ENCODE results near the gene DLL1. TPM values are rescaled to one million over a fixed set of nuclear protein-coding genes. Genes with fewer than 3 reads are reported as not detected.

DLL1 gene
- total and polyA plus RNA-seq, 9 donors, result 12.8 to 24.7 (median 17.9) TPM

DNA sequence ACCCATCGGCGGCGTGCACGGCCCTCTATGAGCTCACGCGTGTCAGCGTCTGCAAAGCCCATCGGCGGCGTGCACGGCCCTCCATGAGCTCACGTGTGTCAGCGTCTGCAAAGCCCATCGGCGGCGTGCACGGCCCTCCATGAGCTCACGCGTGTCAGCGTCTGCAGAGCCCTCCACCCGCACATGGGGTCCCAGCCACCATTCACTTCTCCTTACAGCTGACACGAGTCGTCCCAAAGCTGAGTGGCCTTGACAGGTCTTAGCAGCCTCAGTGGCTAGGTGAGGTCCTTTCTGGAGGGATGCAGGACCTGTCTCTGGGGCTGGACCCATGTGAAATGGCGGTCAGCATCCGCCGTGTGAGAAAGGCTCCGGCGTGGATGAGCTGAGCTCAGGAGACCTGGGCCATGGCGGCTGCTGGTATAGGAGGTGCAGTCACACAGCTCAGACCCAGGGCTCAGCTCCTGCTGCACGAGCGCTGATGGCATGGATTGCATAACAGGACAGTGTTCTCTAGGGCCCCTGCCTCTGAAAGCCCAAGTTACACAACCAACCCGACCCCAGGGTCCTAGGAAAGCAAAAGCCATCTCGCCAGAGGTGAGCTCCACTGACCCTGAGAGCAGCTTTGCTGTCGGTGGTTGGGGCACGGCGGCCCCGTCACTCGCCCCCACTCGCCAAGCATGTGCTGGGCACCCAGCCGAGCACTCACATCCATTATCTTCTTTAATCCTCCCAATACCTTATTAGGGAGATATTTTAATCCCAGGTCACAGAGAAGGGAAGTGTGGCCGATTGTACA lies 38.9 kb downstream of the DLL1 start:
- DNase-seq, result no peak
- no peaks in the 10 kb centered on the region for H3K36me3 ChIP-seq (ENCODE audit: control insufficient read depth, insufficient read depth, low read length)
- no peak overlapping the region for H3K27ac ChIP-seq (ENCODE audit: low read length)
- 92% methylated on average over 32 of the region's 41 CpGs for WGBS (ENCODE audit: insufficient coverage)
- H3K27me3 ChIP-seq (ENCODE audit: control insufficient read depth, insufficient read depth, low read length), result peaks cover 26% of the 10 kb centered on the region
- H3K4me3 ChIP-seq (ENCODE audit: low read length), result no peak overlapping the region
- peaks cover 34% of the 10 kb centered on the region for H3K4me1 ChIP-seq (ENCODE audit: control insufficient read depth, insufficient read depth, low read length)
- H3K9me3 ChIP-seq (replicated peaks; ENCODE audit: control insufficient read depth, low read depth, low read length), result no peaks in the 10 kb centered on the region

DNA sequence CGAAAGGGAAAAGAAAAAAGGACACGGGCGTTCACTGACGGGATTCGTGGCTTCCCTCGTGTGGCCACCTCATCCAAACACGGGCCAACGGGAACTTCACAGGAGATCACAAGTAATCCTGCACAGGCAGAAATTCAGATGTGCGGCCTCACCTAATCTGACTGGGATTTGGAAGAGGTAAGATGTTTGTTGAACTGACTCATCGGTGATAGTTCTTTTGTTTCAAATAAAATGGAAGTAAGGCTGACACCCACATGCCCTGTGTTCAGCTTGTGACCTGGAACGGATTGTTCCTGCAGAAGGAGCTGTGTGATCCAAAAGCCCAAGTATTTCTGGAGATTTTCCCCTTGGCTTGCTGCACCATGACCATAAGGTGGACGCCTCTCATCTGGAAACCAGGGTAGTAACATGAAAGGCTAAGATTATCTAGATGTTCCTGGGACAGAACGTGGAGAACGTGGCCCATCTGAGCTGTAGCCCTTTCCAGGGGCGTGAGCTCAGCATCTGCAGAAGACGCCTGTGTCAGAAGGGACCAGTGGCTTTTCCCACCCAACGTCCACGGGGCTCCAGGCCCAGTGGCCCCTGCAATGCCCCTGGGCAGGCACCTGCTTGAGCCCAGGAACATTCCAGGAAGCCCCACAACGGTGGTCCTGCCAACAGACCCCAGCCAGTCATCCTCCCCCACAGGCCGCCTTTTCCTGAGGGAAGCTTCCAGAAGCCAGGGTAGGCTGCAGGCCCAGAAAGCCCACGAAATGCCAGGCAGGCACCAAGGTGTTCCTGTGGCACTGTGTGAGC lies 39.7 kb downstream of the DLL1 start:
- H3K4me1 ChIP-seq (ENCODE audit: control insufficient read depth, insufficient read depth, low read length), result peaks cover 34% of the 10 kb centered on the region
- no peak overlapping the region for H3K4me3 ChIP-seq (ENCODE audit: low read length)
- peaks cover 26% of the 10 kb centered on the region for H3K27me3 ChIP-seq (ENCODE audit: control insufficient read depth, insufficient read depth, low read length)
- no peaks in the 10 kb centered on the region for H3K36me3 ChIP-seq (ENCODE audit: control insufficient read depth, insufficient read depth, low read length)
- H3K9me3 ChIP-seq (replicated peaks; ENCODE audit: control insufficient read depth, low read depth, low read length), result no peaks in the 10 kb centered on the region
- H3K27ac ChIP-seq (ENCODE audit: low read length), result no peak overlapping the region
- no peak for DNase-seq
- WGBS (ENCODE audit: insufficient coverage), result 79% methylated on average over 19 of the region's 21 CpGs

DNA sequence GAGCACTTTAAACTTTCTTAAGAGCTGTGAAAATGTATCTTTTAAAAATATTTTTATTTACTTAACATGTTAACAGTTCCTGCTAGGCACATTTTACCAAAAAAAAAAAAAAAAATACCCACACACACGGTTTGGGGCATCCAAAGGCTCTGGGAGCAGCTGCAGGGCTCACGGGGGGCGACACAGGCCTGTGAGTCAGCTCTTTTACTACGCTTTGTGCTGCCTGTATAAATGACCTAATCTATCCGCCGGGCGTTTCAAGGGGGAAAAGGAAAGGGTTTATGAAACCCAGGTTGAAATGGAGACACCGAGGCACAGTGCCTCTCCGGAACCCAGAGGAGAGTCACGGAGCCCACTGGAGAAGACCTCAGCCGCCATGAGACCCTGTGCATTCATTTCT lies 40.4 kb downstream of the DLL1 start:
- H3K27ac ChIP-seq (ENCODE audit: low read length), result no peak overlapping the region
- WGBS (ENCODE audit: insufficient coverage), result 77% methylated on average over 9 of the region's 11 CpGs
- no peaks in the 10 kb centered on the region for H3K36me3 ChIP-seq (ENCODE audit: control insufficient read depth, insufficient read depth, low read length)
- H3K9me3 ChIP-seq (replicated peaks; ENCODE audit: control insufficient read depth, low read depth, low read length), result no peaks in the 10 kb centered on the region
- H3K4me1 ChIP-seq (ENCODE audit: control insufficient read depth, insufficient read depth, low read length), result peaks cover 39% of the 10 kb centered on the region
- no peak for DNase-seq
- H3K27me3 ChIP-seq (ENCODE audit: control insufficient read depth, insufficient read depth, low read length), result peaks cover 28% of the 10 kb centered on the region
- H3K4me3 ChIP-seq (ENCODE audit: low read length), result no peak overlapping the region

DNA sequence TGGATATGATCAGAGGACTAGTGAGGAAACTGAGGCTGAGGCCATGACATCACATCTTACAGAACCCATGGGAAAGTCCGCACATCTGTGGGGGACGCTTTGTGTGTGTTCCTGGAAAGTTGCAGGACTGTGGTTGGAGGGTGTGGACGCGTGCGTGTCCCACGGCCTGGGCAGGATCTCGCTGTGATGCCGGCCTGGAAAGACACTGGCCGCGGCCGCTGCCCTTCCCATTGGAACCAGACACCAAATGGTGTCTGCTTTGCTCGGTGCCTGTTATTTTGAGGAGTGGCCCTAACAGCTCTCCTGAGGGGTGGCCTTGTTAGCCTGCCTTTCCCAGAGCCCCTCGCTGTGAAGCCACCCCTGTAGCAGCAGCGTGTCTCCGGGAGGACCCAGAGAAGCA lies 41.1 kb downstream of the DLL1 start:
- WGBS (ENCODE audit: insufficient coverage), result 92% methylated on average over 11 of the region's 15 CpGs
- no peak for DNase-seq
- H3K4me3 ChIP-seq (ENCODE audit: low read length), result no peak overlapping the region
- no peaks in the 10 kb centered on the region for H3K9me3 ChIP-seq (replicated peaks; ENCODE audit: control insufficient read depth, low read depth, low read length)
- H3K4me1 ChIP-seq (ENCODE audit: control insufficient read depth, insufficient read depth, low read length), result peaks cover 43% of the 10 kb centered on the region
- no peaks in the 10 kb centered on the region for H3K36me3 ChIP-seq (ENCODE audit: control insufficient read depth, insufficient read depth, low read length)
- H3K27ac ChIP-seq (ENCODE audit: low read length), result no peak overlapping the region
- H3K27me3 ChIP-seq (ENCODE audit: control insufficient read depth, insufficient read depth, low read length), result peaks cover 30% of the 10 kb centered on the region

DNA sequence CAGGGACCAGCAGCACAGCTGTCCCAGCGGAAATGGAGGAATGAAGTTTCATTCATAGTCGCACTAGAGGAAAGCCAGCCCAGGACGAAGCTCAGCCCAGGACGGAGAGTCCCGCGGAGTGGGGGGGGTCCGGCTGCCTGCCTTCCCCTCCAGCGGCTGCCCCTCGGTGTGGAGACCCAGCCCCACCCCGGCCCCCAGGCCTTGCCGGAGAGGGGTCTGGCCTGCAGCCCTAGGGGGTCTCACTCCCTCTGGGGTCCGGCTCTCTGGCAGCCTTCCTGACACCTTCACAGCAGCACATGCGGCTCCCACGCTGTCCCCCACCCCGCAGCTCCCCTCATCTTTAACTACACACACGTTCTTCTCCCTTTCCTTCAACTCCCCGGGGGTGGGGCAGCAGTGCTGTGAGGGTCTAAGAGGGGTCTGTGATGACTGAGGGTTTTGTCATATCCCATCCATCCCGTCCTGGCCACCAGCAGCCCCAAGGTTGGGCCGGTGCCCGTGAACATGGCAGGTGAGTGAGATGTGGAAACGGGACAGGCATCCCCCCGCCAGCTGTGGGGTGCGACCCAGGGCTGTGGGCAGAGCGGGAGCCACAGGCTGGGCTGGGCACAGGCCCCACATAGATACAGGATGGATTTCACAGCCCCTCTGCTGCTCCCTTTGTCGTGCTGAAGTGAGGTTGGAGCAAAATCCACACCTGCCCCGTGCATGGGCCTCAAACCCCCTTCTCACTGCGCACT lies 41.8 kb downstream of the DLL1 start:
- 53% methylated on average over 17 of the region's 27 CpGs for WGBS (ENCODE audit: insufficient coverage)

DNA sequence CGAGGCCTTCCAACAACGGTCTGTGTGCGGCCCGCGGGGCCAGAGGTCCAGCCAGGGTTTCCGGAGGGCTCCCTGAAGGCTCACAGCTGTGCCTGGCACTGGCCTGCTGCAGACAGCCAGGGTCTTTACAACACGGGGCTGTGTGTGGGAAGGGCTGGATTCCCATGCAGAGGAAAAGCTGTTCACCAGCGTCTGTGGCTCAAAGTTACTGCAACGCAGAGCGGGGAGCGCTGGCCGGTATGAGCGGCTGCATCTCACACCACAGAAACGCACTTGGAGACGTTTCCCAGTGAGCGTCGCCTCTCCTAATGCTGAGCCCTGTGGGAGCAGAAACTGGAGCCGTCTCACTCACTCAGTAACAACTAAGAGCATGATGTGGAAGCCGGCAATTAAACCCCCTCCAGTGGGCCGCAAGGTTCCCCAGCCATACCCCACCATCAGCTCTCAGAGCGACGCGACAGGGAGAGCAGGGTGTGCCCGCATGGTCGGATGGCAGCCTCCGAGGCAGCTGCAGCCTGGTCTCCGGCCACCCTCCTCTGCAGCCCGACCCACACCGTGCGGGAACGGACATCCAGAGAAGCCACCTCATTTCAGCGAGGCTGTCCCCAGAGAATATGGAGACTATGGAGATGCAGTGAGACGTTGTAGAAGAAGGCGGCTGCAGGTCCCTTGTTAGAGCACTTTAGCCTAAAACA lies 42.6 kb downstream of the DLL1 start:
- peak; percentile 43 for DNase-seq
- Histone ChIP-seq H3K27ac (ENCODE audit: low read length) (peak overlapping the region; percentile 20), H3K4me3 (ENCODE audit: low read length) (no peak overlapping the region), H3K9me3 (replicated peaks; ENCODE audit: control insufficient read depth, low read depth, low read length) (no peaks in the 10 kb centered on the region), H3K4me1 (ENCODE audit: control insufficient read depth, insufficient read depth, low read length) (peaks cover 58% of the 10 kb centered on the region), H3K36me3 (ENCODE audit: control insufficient read depth, insufficient read depth, low read length) (no peaks in the 10 kb centered on the region), H3K27me3 (ENCODE audit: control insufficient read depth, insufficient read depth, low read length) (peaks cover 24% of the 10 kb centered on the region)
- WGBS (ENCODE audit: insufficient coverage), result 16% methylated on average over 21 of the region's 34 CpGs

More for the DNA sequence above, 41.8 kb downstream of the DLL1 start:
- Histone ChIP-seq H3K9me3 (replicated peaks; ENCODE audit: control insufficient read depth, low read depth, low read length) (no peaks in the 10 kb centered on the region), H3K4me1 (ENCODE audit: control insufficient read depth, insufficient read depth, low read length) (peaks cover 51% of the 10 kb centered on the region), H3K27ac (ENCODE audit: low read length) (no peak overlapping the region), H3K4me3 (ENCODE audit: low read length) (no peak overlapping the region), H3K36me3 (ENCODE audit: control insufficient read depth, insufficient read depth, low read length) (no peaks in the 10 kb centered on the region), H3K27me3 (ENCODE audit: control insufficient read depth, insufficient read depth, low read length) (peaks cover 26% of the 10 kb centered on the region)
- DNase-seq, result no peak

DNA sequence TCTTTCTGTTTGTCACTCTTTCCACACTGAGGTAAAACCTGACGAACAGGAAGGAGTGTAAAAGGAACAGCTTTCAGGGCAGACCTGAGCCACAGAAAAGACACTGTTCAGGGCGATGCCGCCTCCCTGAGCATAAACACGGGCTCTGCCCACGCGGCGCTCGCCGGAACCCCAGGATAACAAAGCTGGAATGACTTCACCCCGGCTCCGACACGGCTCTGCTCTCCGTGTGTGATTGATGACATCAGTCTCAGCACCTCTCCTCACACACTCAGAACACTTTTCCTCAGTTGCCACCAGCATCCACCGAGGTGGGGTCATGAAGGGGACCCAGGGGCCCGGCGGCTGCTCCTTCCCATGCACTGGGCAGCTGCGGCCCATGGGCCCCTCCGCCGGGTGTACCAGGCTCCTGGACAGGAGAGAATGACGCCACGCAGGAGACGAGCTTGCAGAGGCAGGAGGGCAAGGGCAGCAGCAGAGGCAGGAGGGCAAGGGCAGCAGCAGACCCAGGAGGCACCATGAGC lies 43.6 kb downstream of the DLL1 start:
- Histone ChIP-seq H3K9me3 (replicated peaks; ENCODE audit: control insufficient read depth, low read depth, low read length) (no peaks in the 10 kb centered on the region), H3K36me3 (ENCODE audit: control insufficient read depth, insufficient read depth, low read length) (no peaks in the 10 kb centered on the region), H3K4me1 (ENCODE audit: control insufficient read depth, insufficient read depth, low read length) (peaks cover 58% of the 10 kb centered on the region), H3K4me3 (ENCODE audit: low read length) (no peak overlapping the region), H3K27ac (ENCODE audit: low read length) (no peak overlapping the region), H3K27me3 (ENCODE audit: control insufficient read depth, insufficient read depth, low read length) (peaks cover 18% of the 10 kb centered on the region)
- DNase-seq, result no peak
- 68% methylated on average over 21 of the region's 22 CpGs for WGBS (ENCODE audit: insufficient coverage)

DNA sequence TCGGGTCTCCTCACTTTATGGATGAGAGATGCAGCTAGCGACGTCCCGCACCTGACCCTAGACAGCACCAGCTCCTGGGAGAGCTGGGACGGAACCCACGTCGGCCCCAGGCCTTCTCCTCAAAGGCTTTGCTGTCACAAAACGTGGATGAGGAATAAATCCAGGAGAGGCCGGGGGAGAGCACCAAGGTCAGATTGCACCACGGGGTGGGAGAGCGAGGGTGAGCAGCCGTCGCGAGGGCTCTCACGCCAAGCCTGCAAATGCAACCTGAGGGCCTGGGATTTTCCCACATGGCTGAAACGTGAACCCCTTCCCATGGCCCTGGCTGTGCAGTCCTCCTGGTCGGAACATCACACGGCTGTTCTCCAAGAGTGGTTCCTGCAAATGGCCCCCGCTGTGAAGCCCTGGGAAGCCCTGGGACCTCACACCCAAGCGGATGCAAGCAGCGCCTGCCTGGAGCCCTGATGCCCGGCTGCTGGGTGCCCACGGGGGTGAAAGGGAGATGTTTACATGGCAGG lies 45.3 kb downstream of the DLL1 start:
- Histone ChIP-seq H3K27ac (ENCODE audit: low read length) (no peak overlapping the region), H3K4me1 (ENCODE audit: control insufficient read depth, insufficient read depth, low read length) (peaks cover 57% of the 10 kb centered on the region), H3K27me3 (ENCODE audit: control insufficient read depth, insufficient read depth, low read length) (peaks cover 15% of the 10 kb centered on the region), H3K4me3 (ENCODE audit: low read length) (no peak overlapping the region), H3K9me3 (replicated peaks; ENCODE audit: control insufficient read depth, low read depth, low read length) (no peaks in the 10 kb centered on the region), H3K36me3 (ENCODE audit: control insufficient read depth, insufficient read depth, low read length) (no peaks in the 10 kb centered on the region)
- DNase-seq, result no peak
- WGBS (ENCODE audit: insufficient coverage), result 51% methylated on average over 23 of the region's 23 CpGs

DNA sequence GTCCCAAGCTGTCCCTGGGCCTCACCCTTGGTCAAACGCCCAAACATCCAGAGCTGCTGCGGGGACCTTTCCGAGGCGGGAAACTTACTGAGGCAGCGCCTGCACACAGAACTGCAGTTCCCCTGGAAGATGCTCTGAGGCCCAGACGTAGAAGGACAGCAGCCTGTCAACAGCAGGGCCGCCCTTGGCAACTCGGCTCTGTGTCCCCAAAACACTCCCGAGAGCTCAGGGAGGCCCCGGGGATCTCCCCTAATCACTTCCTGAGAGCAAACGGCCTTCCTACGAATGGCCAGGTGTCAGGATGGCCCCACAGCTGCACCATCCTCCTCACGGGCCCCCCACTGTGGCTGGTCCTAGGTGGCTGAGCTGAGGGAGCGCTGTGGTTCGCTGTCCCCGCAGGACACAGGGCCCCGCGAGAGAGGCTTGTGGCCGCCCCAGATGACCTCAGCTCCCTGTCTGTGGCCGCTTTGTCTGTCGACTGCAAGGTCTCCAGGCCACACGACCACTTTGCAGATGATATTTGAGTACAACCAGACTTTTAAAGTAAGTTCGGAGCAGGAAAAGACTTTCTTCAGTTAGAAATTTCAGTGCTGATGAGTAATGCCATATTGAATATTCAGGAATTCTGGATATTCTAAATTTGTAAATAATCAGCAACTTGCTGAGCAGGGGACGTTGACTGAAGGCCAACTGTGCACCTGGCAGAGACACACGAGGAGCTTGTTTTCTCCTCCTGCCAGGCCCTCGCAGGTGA lies 46.0 kb downstream of the DLL1 start:
- DNase-seq, result no peak
- peaks cover 53% of the 10 kb centered on the region for H3K4me1 ChIP-seq (ENCODE audit: control insufficient read depth, insufficient read depth, low read length)
- WGBS (ENCODE audit: insufficient coverage), result 38% methylated on average over 26 of the region's 26 CpGs
- H3K36me3 ChIP-seq (ENCODE audit: control insufficient read depth, insufficient read depth, low read length), result no peaks in the 10 kb centered on the region
- H3K4me3 ChIP-seq (ENCODE audit: low read length), result no peak overlapping the region
- H3K27ac ChIP-seq (ENCODE audit: low read length), result no peak overlapping the region
- no peaks in the 10 kb centered on the region for H3K9me3 ChIP-seq (replicated peaks; ENCODE audit: control insufficient read depth, low read depth, low read length)
- peaks cover 15% of the 10 kb centered on the region for H3K27me3 ChIP-seq (ENCODE audit: control insufficient read depth, insufficient read depth, low read length)

Data from muscle of leg (tissue), 11 donors.